Activated B cell treated with CpG ODN at 0.5 μM for 24 hours (primary cell): ENCODE measurements around the gene GPR42. TPM values are rescaled to one million over a fixed set of nuclear protein-coding genes. Genes with fewer than 3 reads are reported as not detected.
A peak's percentile ranks its signal among the peaks of the same experiment; 100 is the strongest.

Experiments used
- ATAC-seq: fragments of 200-7000 bp; cut with Tn5 transposase; one replicate; pipeline ENCODE4 v1.10.0; 2021; ENCODE audit warnings: low read depth, mild to moderate bottlenecking, moderate library complexity
- CTCF ChIA-PET: fragments of 350-600 bp; sonication (Branson Sonifier 250); formaldehyde crosslinking; loops from one replicate; lab custom pipeline; 2021; ENCODE audit warnings: antibody characterized with exemption; lab: Charles Lee
- POLR2A ChIA-PET: fragments of 350-600 bp; sonication (Branson Sonifier 250); formaldehyde crosslinking; loops from one replicate; lab custom pipeline; 2021; ENCODE audit warnings: antibody characterized with exemption; lab: Charles Lee
- DNase-seq: peaks from one replicate; pipeline ENCODE4 v3.0.0; 2022
- H3K27ac Mint-ChIP-seq: one replicate; pipeline ENCODE4 v1.8.0; 2020; ENCODE audit warnings: mixed read lengths
- H3K27me3 Mint-ChIP-seq: one replicate; pipeline ENCODE4 v1.8.0; 2021; ENCODE audit warnings: mixed read lengths
- H3K36me3 Mint-ChIP-seq: one replicate; pipeline ENCODE4 v1.8.0; 2021; ENCODE audit warnings: low read depth, mixed read lengths
- H3K4me1 Mint-ChIP-seq: one replicate; pipeline ENCODE4 v1.8.0; 2021; ENCODE audit warnings: mixed read lengths
- H3K4me3 Mint-ChIP-seq: one replicate; pipeline ENCODE4 v1.8.0; 2020; ENCODE audit warnings: mild to moderate bottlenecking, mixed read lengths
- H3K9me3 Mint-ChIP-seq: one replicate; pipeline ENCODE4 v1.8.0; 2020; ENCODE audit warnings: mixed read lengths
- CTCF ChIP-seq: fragments of 200-600 bp; IDR thresholded peaks from one replicate; pipeline ENCODE4 v1.8.0; 2022; ENCODE audit warnings: antibody characterized with exemption, mild to moderate bottlenecking
- intact Hi-C: fragments of 100-400 bp; cut with micrococcal nuclease; formaldehyde crosslinking; loops from one replicate; pipeline ENCODE4 v1.15.1; 2024
- total RNA-seq: library from RNA; stranded (reverse); gene quantifications from 2 replicates; pipeline ENCODE4 v1.2.3, GENCODE V29; 2022

The GPR42 gene
- total RNA-seq, 1 donor from 2014 or later: not detected

GRCh38 chr19:35403116-35403760 lies 32.4 kb downstream of the GPR42 start:
- intact Hi-C loops: no loop called here
- Mint-ChIP-seq H3K4me3 (no peak overlapping the region), H3K4me1 (peaks cover 9% of the 10 kb centered on the region), H3K27me3 (no peaks in the 10 kb centered on the region), H3K27ac (no peak overlapping the region), H3K9me3 (no peaks in the 10 kb centered on the region), H3K36me3 (no peaks in the 10 kb centered on the region)
- POLR2A ChIA-PET: interaction anchor here (0.6 kb wide), 1 partner anchor 9 kb away, joined by 4 read pairs; no protein-coding TSS in a partner anchor
- TF ChIP-seq CTCF: no peak
- CTCF ChIA-PET: no interaction called here
- DNase-seq (no peak), ATAC-seq (no peak)

- Mint-ChIP-seq H3K27ac (no peak overlapping the region), H3K36me3 (no peaks in the 10 kb centered on the region), H3K4me1 (peaks cover 17% of the 10 kb centered on the region), H3K4me3 (no peak overlapping the region), H3K27me3 (no peaks in the 10 kb centered on the region), H3K9me3 (no peaks in the 10 kb centered on the region)
- TF ChIP-seq CTCF: no peak
- DNase-seq (no peak), ATAC-seq (no peak)
- ChIA-PET POLR2A (no interaction called here), CTCF (interaction anchor here (0.6 kb wide), 1 partner anchor 99 kb away, joined by 3 read pairs; no protein-coding TSS in a partner anchor)
- intact Hi-C loops: loop anchor here (5.0 kb wide), 2 partner anchors 37 to 62 kb away; no protein-coding TSS in a partner anchor
Measured at GRCh38 chr19:35404879-35405622, 34.2 kb downstream of the GPR42 start.

GRCh38 chr19:35407619-35408018 lies 36.8 kb downstream of the GPR42 start:
- DNase-seq (no peak), ATAC-seq (no peak)
- Mint-ChIP-seq H3K27me3 (peaks cover under 1% of the 10 kb centered on the region), H3K36me3 (no peaks in the 10 kb centered on the region), H3K4me1 (peaks cover 12% of the 10 kb centered on the region), H3K9me3 (no peaks in the 10 kb centered on the region), H3K27ac (no peak overlapping the region), H3K4me3 (no peak overlapping the region)
- ChIA-PET CTCF (no interaction called here), POLR2A (interaction anchor here (0.6 kb wide), 1 partner anchor 80 kb away, joined by 3 read pairs; no protein-coding TSS in a partner anchor)
- no peak for TF ChIP-seq CTCF
- intact Hi-C loops: loop anchor here (5.0 kb wide), 2 partner anchors 35 to 60 kb away; no protein-coding TSS in a partner anchor

- no peaks in the 10 kb centered on the region for H3K36me3 Mint-ChIP-seq
- no peaks in the 10 kb centered on the region for H3K9me3 Mint-ChIP-seq
- peaks cover 12% of the 10 kb centered on the region for H3K4me1 Mint-ChIP-seq
- H3K4me3 Mint-ChIP-seq: no peak overlapping the region
- intact Hi-C loops: loop anchor here (5.0 kb wide), 2 partner anchors 34 to 59 kb away; no protein-coding TSS in a partner anchor
- POLR2A ChIA-PET: interaction anchor here (0.5 kb wide), 1 partner anchor 47 kb away, joined by 6 read pairs; no protein-coding TSS in a partner anchor
- no peak for TF ChIP-seq CTCF
- no peak for DNase-seq
- peak overlapping the region; percentile 69 for H3K27ac Mint-ChIP-seq
- CTCF ChIA-PET: no interaction called here
- H3K27me3 Mint-ChIP-seq: peaks cover 5% of the 10 kb centered on the region
- peak; percentile 65 for ATAC-seq
Measured at GRCh38 chr19:35408284-35409171, 37.7 kb downstream of the GPR42 start.
